Ishikawa (cell line): ENCODE data around the gene ABCA8.

Experiments
- CEBPB ChIP-seq: IDR thresholded peaks from 2 replicates; pipeline ENCODE4 v1.6.1; 2012
- CREB1 ChIP-seq: IDR thresholded peaks from 2 replicates; pipeline ENCODE4 v1.6.1; 2012; ENCODE audit warnings: low read depth
- EGR1 ChIP-seq: IDR thresholded peaks from 2 replicates; pipeline ENCODE4 v1.6.1; 2012
- EP300 ChIP-seq: IDR thresholded peaks from 2 replicates; pipeline ENCODE4 v1.6.1; 2012; ENCODE audit warnings: borderline replicate concordance
- FOXM1 ChIP-seq: IDR thresholded peaks from 2 replicates; pipeline ENCODE4 v1.6.1; 2012; ENCODE audit warnings: low read depth, borderline replicate concordance
- NFIC ChIP-seq: IDR thresholded peaks from 2 replicates; pipeline ENCODE4 v1.6.1; 2012
- RAD21 ChIP-seq: IDR thresholded peaks from 2 replicates; pipeline ENCODE4 v1.6.1; 2012; ENCODE audit warnings: low read depth
- TAF1 ChIP-seq: IDR thresholded peaks from 2 replicates; pipeline ENCODE4 v1.6.1; 2012; ENCODE audit warnings: low read depth, mild to moderate bottlenecking
- TCF12 ChIP-seq: IDR thresholded peaks from 2 replicates; pipeline ENCODE4 v1.6.1; 2012; ENCODE audit warnings: low read depth
- TEAD4 ChIP-seq: IDR thresholded peaks from 2 replicates; pipeline ENCODE4 v1.6.1; 2012
- USF1 ChIP-seq: IDR thresholded peaks from 2 replicates; pipeline ENCODE4 v1.6.1; 2012
- YY1 ChIP-seq: IDR thresholded peaks from 2 replicates; pipeline ENCODE4 v1.6.1; 2012; ENCODE audit warnings: low read depth
- ZBTB7A ChIP-seq: IDR thresholded peaks from 2 replicates; pipeline ENCODE4 v1.6.1; 2012; ENCODE audit warnings: low read depth
- TF ChIP-seq, protein P1 (sequence below): IDR thresholded peaks from 2 replicates; pipeline ENCODE4 v1.6.1; 2012; ENCODE audit warnings: low read depth, mild to moderate bottlenecking
- TF ChIP-seq, protein P2 (sequence below): IDR thresholded peaks from 2 replicates; pipeline ENCODE4 v1.6.1; 2012

The ABCA8 gene

DNA sequence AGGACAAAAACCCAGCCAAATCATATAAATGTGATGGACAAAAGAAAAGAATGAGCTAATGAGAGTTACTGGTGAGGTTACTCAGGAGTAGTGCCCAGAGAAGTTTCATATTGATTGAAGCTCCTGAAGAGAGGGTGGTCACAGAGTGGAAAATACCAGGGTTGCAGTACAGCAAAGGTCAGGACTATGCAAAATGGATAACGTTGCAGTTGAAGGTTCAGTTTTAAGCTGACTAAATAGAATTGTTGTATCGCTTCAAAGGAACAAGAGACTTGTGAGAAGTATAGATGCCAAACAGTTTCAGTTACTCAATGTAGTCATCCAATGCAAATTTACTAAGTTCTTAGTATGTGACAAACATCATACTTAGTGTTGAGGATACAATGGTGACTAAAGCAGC is 47.1 kb downstream of the ABCA8 start:
- TF ChIP-seq YY1 (no peak), CEBPB (no peak), TCF12 (no peak), USF1 (no peak), ZBTB7A (no peak), NFIC (no peak), RAD21 (no peak), FOXM1 (no peak), TAF1 (no peak), EGR1 (no peak), EP300 (no peak)
- TF ChIP-seq, protein P1, sequence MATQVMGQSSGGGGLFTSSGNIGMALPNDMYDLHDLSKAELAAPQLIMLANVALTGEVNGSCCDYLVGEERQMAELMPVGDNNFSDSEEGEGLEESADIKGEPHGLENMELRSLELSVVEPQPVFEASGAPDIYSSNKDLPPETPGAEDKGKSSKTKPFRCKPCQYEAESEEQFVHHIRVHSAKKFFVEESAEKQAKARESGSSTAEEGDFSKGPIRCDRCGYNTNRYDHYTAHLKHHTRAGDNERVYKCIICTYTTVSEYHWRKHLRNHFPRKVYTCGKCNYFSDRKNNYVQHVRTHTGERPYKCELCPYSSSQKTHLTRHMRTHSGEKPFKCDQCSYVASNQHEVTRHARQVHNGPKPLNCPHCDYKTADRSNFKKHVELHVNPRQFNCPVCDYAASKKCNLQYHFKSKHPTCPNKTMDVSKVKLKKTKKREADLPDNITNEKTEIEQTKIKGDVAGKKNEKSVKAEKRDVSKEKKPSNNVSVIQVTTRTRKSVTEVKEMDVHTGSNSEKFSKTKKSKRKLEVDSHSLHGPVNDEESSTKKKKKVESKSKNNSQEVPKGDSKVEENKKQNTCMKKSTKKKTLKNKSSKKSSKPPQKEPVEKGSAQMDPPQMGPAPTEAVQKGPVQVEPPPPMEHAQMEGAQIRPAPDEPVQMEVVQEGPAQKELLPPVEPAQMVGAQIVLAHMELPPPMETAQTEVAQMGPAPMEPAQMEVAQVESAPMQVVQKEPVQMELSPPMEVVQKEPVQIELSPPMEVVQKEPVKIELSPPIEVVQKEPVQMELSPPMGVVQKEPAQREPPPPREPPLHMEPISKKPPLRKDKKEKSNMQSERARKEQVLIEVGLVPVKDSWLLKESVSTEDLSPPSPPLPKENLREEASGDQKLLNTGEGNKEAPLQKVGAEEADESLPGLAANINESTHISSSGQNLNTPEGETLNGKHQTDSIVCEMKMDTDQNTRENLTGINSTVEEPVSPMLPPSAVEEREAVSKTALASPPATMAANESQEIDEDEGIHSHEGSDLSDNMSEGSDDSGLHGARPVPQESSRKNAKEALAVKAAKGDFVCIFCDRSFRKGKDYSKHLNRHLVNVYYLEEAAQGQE: no peak
- TF ChIP-seq, protein P2, sequence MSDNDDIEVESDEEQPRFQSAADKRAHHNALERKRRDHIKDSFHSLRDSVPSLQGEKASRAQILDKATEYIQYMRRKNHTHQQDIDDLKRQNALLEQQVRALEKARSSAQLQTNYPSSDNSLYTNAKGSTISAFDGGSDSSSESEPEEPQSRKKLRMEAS: no peak

DNA sequence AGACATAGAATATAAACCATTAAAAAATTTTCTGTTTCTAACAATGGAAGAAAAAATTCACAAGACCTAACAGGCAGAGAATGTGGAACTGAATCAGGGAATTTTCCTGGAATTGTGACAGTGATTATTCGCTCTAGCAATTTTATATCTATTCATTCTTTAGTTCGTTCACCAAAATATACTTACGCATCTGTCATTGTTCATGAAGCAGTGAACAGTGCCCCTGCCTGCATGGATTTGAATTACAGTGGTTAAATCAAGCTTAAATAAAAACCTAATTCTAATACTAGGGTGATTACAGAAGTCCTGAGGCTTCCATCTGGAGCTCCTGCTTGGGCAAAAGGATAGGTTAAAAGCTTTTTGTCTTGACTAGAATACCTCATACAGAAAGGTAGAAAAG is 48.6 kb downstream of the ABCA8 start:
- TF ChIP-seq TEAD4 (no peak), CEBPB (no peak), RAD21 (peak; percentile 31)
- TF ChIP-seq, protein P1: no peak

DNA sequence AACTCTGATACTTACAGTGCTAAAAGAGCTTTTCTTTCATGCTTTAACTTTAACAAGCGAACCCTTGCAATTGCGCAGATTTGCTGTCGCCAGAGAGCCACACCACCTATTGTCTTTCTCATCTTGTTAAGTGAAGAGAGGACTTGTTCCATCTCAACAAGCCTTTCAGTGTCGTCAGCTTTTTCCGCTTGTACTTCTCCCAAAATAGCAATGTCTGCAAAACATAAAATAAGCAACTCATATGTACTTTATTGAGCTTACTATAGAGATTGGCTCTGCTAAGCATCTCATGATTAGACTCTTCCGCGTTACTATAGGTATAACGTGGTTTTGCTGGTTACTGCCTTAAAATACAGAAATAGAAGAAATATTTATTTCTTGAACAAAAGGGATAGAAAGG is 51.9 kb downstream of the ABCA8 start:
- TF ChIP-seq FOXM1: no peak
- TF ChIP-seq, protein P1: no peak
- no peak for TF ChIP-seq RAD21
- TF ChIP-seq TEAD4: no peak
- no peak for TF ChIP-seq EP300
- TF ChIP-seq TAF1: no peak
- TF ChIP-seq YY1: no peak
- no peak for TF ChIP-seq EGR1
- no peak for TF ChIP-seq CEBPB
- TF ChIP-seq USF1: no peak
- no peak for TF ChIP-seq TCF12
- no peak for TF ChIP-seq CREB1
- TF ChIP-seq NFIC: no peak
- TF ChIP-seq, protein P2: no peak
- TF ChIP-seq ZBTB7A: no peak

GRCh38 chr17:68897557-68897956 is 57.6 kb downstream of the ABCA8 start:
- TF ChIP-seq EP300: no peak
- no peak for TF ChIP-seq EGR1
- TF ChIP-seq USF1: no peak
- no peak for TF ChIP-seq TCF12

DNA sequence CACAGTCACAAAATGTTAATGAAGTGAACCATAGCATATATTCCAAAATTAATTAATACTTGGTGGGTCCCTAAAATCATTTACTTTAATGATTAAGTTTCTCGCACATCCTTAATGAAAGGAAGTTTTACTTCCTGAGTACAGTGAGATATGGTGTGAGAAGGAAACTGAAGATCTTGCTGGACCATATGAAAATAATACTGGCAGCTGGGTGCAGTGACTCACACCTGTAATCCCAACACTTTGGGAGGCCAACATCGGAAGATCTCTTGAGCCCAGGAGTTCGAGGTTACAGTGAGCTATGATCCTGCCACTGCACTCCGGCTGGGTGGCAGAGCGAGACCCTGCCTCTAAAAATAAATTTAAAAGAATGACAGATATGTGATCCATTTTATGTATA is 62.5 kb downstream of the ABCA8 start:
- TF ChIP-seq EP300: no peak
- no peak for TF ChIP-seq TAF1
- no peak for TF ChIP-seq EGR1
- TF ChIP-seq CREB1: no peak
- TF ChIP-seq TCF12: no peak
- TF ChIP-seq, protein P2: no peak
- no peak for TF ChIP-seq USF1
- TF ChIP-seq TEAD4: no peak
- TF ChIP-seq ZBTB7A: no peak
- no peak for TF ChIP-seq NFIC
- no peak for TF ChIP-seq RAD21
- TF ChIP-seq CEBPB: no peak
- TF ChIP-seq YY1: no peak
- TF ChIP-seq FOXM1: no peak
